ENCODE results near the gene TLE5.

- TF ChIP-seq, protein P1, sequence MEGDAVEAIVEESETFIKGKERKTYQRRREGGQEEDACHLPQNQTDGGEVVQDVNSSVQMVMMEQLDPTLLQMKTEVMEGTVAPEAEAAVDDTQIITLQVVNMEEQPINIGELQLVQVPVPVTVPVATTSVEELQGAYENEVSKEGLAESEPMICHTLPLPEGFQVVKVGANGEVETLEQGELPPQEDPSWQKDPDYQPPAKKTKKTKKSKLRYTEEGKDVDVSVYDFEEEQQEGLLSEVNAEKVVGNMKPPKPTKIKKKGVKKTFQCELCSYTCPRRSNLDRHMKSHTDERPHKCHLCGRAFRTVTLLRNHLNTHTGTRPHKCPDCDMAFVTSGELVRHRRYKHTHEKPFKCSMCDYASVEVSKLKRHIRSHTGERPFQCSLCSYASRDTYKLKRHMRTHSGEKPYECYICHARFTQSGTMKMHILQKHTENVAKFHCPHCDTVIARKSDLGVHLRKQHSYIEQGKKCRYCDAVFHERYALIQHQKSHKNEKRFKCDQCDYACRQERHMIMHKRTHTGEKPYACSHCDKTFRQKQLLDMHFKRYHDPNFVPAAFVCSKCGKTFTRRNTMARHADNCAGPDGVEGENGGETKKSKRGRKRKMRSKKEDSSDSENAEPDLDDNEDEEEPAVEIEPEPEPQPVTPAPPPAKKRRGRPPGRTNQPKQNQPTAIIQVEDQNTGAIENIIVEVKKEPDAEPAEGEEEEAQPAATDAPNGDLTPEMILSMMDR (IDR thresholded peaks at IDR 0.05): no peak
- TF ChIP-seq POLR2A (IDR thresholded peaks at IDR 0.05): no peak
These were observed 44.4 kb downstream of the TLE5 start for GRCh38 chr19:3017923-3018322.

Measured in suprapubic skin (tissue), 3 donors.